NK-92 (cell line): ENCODE results near the gene PRR14L.
"Not testable (repeated sequence)": the region's sequence is repeated elsewhere in the genome, so short reads cannot be mapped to it uniquely, and the experiment has no call there.

ENCODE experiments used
- DNase-seq: peaks from one replicate; lab custom pipeline; 2025; ENCODE audit not compliant: unreplicated experiment; lab: John Stamatoyannopoulos, UW

The PRR14L gene

DNA sequence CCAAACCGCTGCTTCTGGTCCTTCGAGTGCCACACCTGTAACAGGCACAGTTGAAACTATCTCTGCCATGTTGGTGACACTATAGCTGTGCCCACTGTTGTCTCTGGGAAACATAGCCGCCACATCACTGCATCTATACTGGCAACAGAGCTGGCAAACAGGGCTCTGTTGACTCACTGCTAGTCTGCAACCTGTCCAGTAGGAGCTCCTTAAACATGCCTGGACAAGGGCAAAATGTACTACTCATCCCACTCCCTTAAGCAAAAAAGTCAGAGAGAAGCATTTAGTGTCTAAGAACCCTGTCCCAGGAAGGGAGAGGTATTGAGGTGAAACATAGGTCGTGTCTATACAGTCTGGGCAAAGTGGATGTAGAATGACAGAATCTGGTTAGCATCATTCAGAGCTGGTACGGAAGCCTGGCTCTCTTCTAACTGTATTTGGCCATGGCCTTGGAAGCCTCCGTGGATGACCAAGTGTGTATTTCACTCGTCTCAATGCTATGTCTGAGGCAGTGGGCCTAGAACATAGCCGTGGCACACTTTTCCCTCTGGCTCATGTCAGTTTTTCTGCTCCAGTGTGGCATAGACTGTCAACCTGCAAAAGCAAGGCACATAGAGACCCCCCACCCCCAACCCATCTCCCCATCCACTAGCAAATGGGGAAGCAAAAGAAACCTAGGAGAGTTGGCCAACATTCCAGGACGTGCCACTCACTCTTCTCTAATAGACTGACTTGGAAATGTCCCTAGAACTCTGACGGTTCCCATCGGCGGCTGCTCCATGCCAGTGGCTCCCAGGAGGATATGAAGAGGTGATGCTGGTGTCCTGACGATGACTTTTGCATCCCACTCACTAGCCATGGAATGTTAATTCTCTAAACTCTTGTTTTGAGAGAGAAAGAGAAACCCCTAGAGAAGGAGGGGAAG is 66.5 kb downstream of the PRR14L start:
- no peak for DNase-seq

- DNase-seq, result no peak
These were observed 67.2 kb downstream of the PRR14L start for GRCh38 chr22:31682751-31683150.

- no peak for DNase-seq
These were observed 68.3 kb downstream of the PRR14L start for GRCh38 chr22:31681349-31682345.

GRCh38 chr22:31680861-31681341 is 69.0 kb downstream of the PRR14L start:
- DNase-seq, result no peak

- DNase-seq, result no peak
These were observed 71.2 kb downstream of the PRR14L start for GRCh38 chr22:31678748-31679147.

- peak; percentile 60 for DNase-seq
These were observed 73.2 kb downstream of the PRR14L start for GRCh38 chr22:31676700-31677099.

DNA sequence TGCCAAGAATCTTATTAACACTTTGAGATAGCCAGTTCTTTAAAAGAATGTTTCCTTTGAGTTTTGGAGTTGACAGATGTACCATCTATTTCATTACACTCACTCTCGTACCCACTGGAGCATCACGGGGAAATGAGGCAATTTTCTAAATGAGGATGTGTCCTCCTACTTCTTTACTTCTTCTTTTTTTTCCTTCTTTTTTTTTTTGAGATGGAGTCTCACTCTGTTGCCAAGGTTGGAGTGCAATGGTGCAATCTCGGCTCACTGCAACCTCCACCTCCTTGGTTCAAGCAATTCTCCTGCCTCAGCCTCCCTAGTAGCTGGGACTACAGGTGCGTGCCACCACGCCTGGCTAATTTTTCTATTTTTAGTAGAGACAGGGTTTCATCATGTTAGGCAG is 75.7 kb downstream of the PRR14L start:
- DNase-seq, result not testable (repeated sequence)

DNA sequence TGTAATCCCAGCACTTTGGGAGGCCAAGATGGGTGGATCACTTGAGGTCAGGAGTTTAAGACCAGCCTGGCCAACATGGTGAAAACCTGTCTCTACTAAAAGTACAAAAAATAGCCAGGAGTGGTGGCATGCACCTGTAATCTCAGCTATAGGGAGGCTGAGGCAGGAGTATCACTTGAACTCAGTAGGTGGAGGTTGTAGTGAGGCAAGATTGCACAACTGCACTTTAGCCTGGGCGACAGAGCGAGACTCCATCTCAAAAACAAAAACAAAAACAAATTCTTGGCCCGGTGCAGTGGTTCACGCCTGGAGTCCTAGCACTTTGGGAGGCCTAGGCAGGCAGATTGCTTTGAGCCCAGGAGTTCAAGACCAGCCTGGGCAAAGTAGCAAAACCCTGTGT is 81.1 kb downstream of the PRR14L start:
- DNase-seq, result not testable (repeated sequence)

GRCh38 chr22:31662668-31663037 is 87.3 kb downstream of the PRR14L start:
- no peak for DNase-seq

DNA sequence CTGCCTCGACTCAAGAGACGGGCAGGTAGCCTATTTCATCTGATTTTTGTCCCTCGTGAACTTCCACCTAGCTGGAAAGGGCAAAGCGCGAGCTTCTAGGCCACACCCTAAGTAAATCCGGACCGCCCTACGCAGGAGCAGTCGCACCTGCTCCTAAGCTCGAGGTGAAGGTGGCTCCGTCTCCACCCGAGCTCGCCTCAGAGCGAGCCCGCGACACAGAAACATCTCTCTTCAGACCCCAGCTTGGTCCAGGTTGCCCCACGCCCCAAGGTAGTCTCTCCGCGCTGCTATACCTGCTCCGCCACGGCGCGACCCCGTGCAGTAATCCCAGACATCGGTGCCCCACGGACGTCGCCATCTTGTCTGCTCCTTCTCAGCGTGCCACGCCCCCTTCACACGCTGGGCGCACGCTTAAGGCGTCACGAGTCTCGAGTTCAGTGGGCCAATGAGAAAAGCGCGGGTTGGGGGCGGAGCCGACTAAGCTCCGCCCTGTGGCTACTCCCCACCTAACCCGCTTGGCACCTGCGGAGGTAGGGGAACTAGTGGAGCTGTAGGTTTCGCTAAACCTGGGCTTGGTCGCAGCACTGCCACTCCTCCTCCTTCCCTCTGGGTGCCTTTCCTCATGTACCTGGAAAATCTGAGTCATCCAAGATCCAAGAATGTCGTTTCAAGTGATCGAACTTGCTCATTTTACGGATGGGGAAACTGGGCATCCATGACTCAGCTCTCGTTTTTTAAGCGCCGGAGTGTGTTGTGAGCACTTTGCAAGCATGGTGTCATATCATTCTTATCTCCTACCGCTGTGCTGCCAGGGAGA is 87.9 kb downstream of the PRR14L start, which contains the start of gene PISD:
PISD (minus strand) TSS at position 365 of the 817 bp plus-strand sequence; CDS start at position 358, 7 bp downstream.
- peak; percentile 67 for DNase-seq

DNA sequence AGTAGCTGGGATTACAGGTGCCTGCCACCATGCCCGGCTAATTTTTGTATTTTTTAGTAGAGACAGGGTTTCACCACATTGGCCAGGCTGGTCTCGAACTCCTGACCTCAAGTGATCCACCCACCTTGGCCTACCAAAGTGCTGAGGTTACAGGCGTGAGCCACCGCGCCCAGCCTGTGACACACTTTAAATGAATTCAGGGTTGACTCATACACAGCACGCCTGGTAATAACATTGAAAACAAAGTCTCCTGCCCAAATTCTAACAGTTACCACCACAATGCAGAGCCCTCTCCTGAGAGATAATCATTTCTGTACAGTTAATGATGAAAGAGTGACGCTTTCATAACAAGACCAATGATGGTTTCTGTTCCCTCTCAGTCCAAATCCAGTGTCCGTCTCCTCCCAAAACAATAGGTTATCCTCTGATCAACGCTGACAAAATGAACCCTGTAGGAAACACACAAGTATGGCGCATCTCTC is 89.0 kb downstream of the PRR14L start:
- DNase-seq, result not testable (repeated sequence)

DNA sequence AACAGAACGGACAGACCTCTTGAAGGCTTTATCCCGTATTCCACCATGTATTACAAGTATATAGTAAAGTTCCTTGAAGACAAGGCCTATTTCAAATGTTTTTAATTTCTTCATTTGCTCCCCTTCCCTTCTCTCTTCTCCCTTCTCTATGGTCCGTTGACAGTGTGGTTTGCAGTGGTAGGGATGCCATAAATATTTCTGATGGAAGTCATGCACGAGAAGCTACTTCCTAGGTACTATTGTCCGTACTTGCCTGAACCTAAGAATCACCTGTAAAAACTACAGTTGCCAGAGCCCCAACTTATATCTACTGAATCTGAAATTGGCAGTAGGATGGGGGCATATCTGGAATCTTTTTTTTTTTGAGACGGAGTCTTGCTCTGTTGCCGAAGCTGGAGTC is 90.7 kb downstream of the PRR14L start:
- DNase-seq, result no peak

- DNase-seq, result no peak
These were observed 95.5 kb downstream of the PRR14L start for GRCh38 chr22:31654408-31654807.

DNA sequence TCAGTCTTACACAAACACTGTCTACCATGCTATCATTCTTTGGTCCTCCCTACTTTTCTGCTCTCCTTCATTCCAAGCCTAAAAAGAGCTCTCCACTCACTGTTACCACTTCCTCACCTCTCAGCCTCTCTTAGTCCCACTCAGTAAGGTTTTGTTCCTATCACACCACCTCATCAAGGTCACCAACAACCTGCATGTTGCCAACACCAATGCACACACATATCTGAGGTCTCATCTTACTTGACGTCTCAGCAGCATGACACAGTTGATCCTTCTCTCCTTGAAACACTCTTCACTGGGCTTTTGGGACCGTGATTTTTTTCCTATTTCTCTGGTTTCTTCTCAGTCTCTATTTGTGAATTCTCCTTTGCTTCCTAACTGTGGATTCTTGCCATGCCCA is 96.0 kb downstream of the PRR14L start:
- no peak for DNase-seq

GRCh38 chr22:31652911-31653684 is 96.8 kb downstream of the PRR14L start:
- DNase-seq, result no peak

- DNase-seq, result no peak
These were observed 97.8 kb downstream of the PRR14L start for GRCh38 chr22:31652088-31652487.

GRCh38 chr22:31651664-31652063 is 98.3 kb downstream of the PRR14L start:
- DNase-seq, result no peak

GRCh38 chr22:31650391-31650790 is 99.5 kb downstream of the PRR14L start:
- no peak for DNase-seq

- no peak for DNase-seq
These were observed 102.2 kb downstream of the PRR14L start for GRCh38 chr22:31647523-31648320.
